ENCODE results near the gene MYO5B. TPM values are rescaled to one million over a fixed set of nuclear protein-coding genes. Genes with fewer than 3 reads are reported as not detected.
A peak's percentile ranks its signal among the peaks of the same experiment; 100 is the strongest.

Gene MYO5B
- total and polyA plus RNA-seq, 2 experiments from 2014 or later, result 20.3 to 41.9 TPM

DNA sequence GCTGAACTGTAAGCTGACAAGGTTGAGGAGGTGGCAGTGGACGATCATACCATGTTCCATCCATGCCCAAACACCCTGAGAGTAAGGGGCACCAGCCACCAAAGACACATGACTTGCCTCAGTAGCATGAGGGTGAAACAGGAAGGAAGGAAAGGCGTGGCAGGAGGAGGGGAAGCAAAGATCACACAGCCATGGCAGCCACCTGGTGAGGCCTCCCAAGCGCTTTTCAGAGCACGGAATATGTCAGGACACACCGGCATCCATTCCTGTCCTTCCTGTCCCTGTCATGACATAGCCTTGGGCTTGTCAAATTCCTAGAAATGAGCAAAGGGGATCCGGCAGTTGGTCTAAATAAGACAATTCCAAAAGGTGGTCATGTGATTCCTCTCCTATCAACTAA is 118.7 kb downstream of the MYO5B start:
- H3K4me2 ChIP-seq, result no peak overlapping the region
- no peak overlapping the region for H3K4me3 ChIP-seq
- H2AFZ ChIP-seq, result no peak overlapping the region
- no peaks in the 10 kb centered on the region for H4K20me1 ChIP-seq (ENCODE audit: insufficient read depth, poor library complexity, severe bottlenecking)
- H3K27ac ChIP-seq, result peak overlapping the region; percentile 60
- 88% methylated on average over 6 of the region's 6 CpGs for WGBS (ENCODE audit: low lambda C conversion rate, missing lambda C conversion rate)
- H3K4me1 ChIP-seq (ENCODE audit: insufficient read depth), result peaks cover 12% of the 10 kb centered on the region
- no peaks in the 10 kb centered on the region for H3K36me3 ChIP-seq (replicated peaks; ENCODE audit: insufficient read depth, low read depth)
- no peaks in the 10 kb centered on the region for H3K9me2 ChIP-seq (replicated peaks; ENCODE audit: insufficient read depth)
- DNase-seq (ENCODE audit: low spot score), result no peak
- peaks cover 39% of the 10 kb centered on the region for H3K79me2 ChIP-seq
- no peaks in the 10 kb centered on the region for H3K9me3 ChIP-seq (ENCODE audit: low read depth)
- TF ChIP-seq, protein P1, sequence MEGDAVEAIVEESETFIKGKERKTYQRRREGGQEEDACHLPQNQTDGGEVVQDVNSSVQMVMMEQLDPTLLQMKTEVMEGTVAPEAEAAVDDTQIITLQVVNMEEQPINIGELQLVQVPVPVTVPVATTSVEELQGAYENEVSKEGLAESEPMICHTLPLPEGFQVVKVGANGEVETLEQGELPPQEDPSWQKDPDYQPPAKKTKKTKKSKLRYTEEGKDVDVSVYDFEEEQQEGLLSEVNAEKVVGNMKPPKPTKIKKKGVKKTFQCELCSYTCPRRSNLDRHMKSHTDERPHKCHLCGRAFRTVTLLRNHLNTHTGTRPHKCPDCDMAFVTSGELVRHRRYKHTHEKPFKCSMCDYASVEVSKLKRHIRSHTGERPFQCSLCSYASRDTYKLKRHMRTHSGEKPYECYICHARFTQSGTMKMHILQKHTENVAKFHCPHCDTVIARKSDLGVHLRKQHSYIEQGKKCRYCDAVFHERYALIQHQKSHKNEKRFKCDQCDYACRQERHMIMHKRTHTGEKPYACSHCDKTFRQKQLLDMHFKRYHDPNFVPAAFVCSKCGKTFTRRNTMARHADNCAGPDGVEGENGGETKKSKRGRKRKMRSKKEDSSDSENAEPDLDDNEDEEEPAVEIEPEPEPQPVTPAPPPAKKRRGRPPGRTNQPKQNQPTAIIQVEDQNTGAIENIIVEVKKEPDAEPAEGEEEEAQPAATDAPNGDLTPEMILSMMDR (IDR thresholded peaks at IDR 0.05; ENCODE audit: poor library complexity), result no peak
- TF ChIP-seq EZH2phosphoT487 (IDR thresholded peaks at IDR 0.05; ENCODE audit: low read depth, severe bottlenecking, unreplicated experiment), result no peak
- TF ChIP-seq EZH2 (IDR thresholded peaks at IDR 0.05; ENCODE audit: borderline replicate concordance), result no peak
- no peaks in the 10 kb centered on the region for H3K27me3 ChIP-seq

DNA sequence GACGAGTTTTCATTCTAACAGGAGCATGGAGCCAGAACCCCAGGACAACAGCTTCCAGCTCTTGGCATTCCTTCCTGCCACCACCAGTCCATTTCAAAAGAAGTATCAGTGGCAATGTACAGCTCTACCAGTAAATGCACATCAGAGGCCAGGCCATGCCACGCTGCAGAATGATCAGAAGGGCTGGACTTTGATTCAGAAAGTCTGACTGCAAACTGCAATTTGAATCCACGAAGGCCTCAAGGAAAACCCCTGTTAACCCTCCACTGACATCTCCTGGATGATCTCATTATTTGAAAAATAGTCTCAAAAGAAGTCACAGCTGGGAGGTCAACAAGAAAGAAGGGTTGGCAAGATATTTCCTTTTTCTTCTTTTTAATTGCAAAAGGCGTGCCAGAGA is 119.2 kb downstream of the MYO5B start:
- TF ChIP-seq, protein P1 (IDR thresholded peaks at IDR 0.05; ENCODE audit: poor library complexity), result no peak
- TF ChIP-seq EZH2phosphoT487 (IDR thresholded peaks at IDR 0.05; ENCODE audit: low read depth, severe bottlenecking, unreplicated experiment) (no peak), EZH2 (IDR thresholded peaks at IDR 0.05; ENCODE audit: borderline replicate concordance) (no peak)
- H3K36me3 ChIP-seq (replicated peaks; ENCODE audit: insufficient read depth, low read depth), result no peaks in the 10 kb centered on the region
- H3K4me1 ChIP-seq (ENCODE audit: insufficient read depth), result peaks cover 12% of the 10 kb centered on the region
- H3K9me3 ChIP-seq (ENCODE audit: low read depth), result no peaks in the 10 kb centered on the region
- peaks cover 39% of the 10 kb centered on the region for H3K79me2 ChIP-seq
- no peak overlapping the region for H3K4me3 ChIP-seq
- no peaks in the 10 kb centered on the region for H3K9me2 ChIP-seq (replicated peaks; ENCODE audit: insufficient read depth)
- H4K20me1 ChIP-seq (ENCODE audit: insufficient read depth, poor library complexity, severe bottlenecking), result no peaks in the 10 kb centered on the region
- WGBS (ENCODE audit: low lambda C conversion rate, missing lambda C conversion rate), result 70% methylated on average over 4 of the region's 4 CpGs
- H2AFZ ChIP-seq, result no peak overlapping the region
- DNase-seq (ENCODE audit: low spot score), result peak; percentile 23
- no peak overlapping the region for H3K4me2 ChIP-seq
- H3K27me3 ChIP-seq, result no peaks in the 10 kb centered on the region
- H3K27ac ChIP-seq, result peak overlapping the region; percentile 60

- H3K27me3 ChIP-seq, result no peaks in the 10 kb centered on the region
- 78% methylated on average over 5 of the region's 5 CpGs for WGBS (ENCODE audit: low lambda C conversion rate, missing lambda C conversion rate)
- DNase-seq (ENCODE audit: low spot score), result no peak
- no peak overlapping the region for H3K4me2 ChIP-seq
- peaks cover 12% of the 10 kb centered on the region for H3K4me1 ChIP-seq (ENCODE audit: insufficient read depth)
- no peaks in the 10 kb centered on the region for H3K36me3 ChIP-seq (replicated peaks; ENCODE audit: insufficient read depth, low read depth)
- H3K4me3 ChIP-seq, result no peak overlapping the region
- H3K79me2 ChIP-seq, result peaks cover 41% of the 10 kb centered on the region
- no peaks in the 10 kb centered on the region for H3K9me2 ChIP-seq (replicated peaks; ENCODE audit: insufficient read depth)
- H2AFZ ChIP-seq, result no peak overlapping the region
- H3K27ac ChIP-seq, result no peak overlapping the region
- no peaks in the 10 kb centered on the region for H3K9me3 ChIP-seq (ENCODE audit: low read depth)
- no peaks in the 10 kb centered on the region for H4K20me1 ChIP-seq (ENCODE audit: insufficient read depth, poor library complexity, severe bottlenecking)
- no peak for TF ChIP-seq EZH2phosphoT487 (IDR thresholded peaks at IDR 0.05; ENCODE audit: low read depth, severe bottlenecking, unreplicated experiment)
- TF ChIP-seq, protein P1 (IDR thresholded peaks at IDR 0.05; ENCODE audit: poor library complexity), result no peak
- TF ChIP-seq EZH2 (IDR thresholded peaks at IDR 0.05; ENCODE audit: borderline replicate concordance), result no peak
Observed at GRCh38 chr18:50074404-50074803, 120.5 kb downstream of the MYO5B start.

DNA sequence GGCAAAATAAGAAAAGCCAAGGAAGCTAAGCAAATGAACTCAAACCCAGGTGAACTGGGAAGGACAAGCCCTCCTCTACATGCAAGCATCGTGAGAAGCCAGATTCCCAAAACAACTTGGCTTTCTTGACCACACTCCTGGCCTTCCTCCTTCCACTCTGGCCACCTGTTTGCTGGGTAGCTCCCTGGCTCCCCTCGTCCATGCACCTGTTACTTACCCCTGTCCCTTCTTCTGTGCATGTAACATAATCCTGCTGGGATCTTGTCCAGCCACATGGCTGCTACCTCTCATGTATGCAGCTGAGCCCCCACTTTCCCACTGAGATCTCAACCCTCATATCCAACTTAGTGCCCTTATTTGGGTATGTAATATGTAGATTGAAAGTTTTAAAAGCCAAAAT is 121.6 kb downstream of the MYO5B start:
- no peak for DNase-seq (ENCODE audit: low spot score)
- Histone ChIP-seq H3K4me1 (ENCODE audit: insufficient read depth) (peaks cover 12% of the 10 kb centered on the region), H2AFZ (no peak overlapping the region), H3K4me3 (no peak overlapping the region), H3K36me3 (replicated peaks; ENCODE audit: insufficient read depth, low read depth) (no peaks in the 10 kb centered on the region), H3K9me3 (ENCODE audit: low read depth) (no peaks in the 10 kb centered on the region), H3K79me2 (peaks cover 34% of the 10 kb centered on the region), H4K20me1 (ENCODE audit: insufficient read depth, poor library complexity, severe bottlenecking) (no peaks in the 10 kb centered on the region), H3K9me2 (replicated peaks; ENCODE audit: insufficient read depth) (no peaks in the 10 kb centered on the region), H3K4me2 (no peak overlapping the region), H3K27me3 (no peaks in the 10 kb centered on the region), H3K27ac (no peak overlapping the region)
- TF ChIP-seq, protein P1 (IDR thresholded peaks at IDR 0.05; ENCODE audit: poor library complexity), result no peak
- TF ChIP-seq EZH2 (IDR thresholded peaks at IDR 0.05; ENCODE audit: borderline replicate concordance), result no peak
- no peak for TF ChIP-seq EZH2phosphoT487 (IDR thresholded peaks at IDR 0.05; ENCODE audit: low read depth, severe bottlenecking, unreplicated experiment)
- WGBS (ENCODE audit: low lambda C conversion rate, missing lambda C conversion rate), result 92% methylated on average over 2 of the region's 2 CpGs

Measured in hepatocyte (in vitro differentiated cells).